GM12878 (cell line): Measurements from ENCODE around the gene CCDC8. TPM values are rescaled to one million over a fixed set of nuclear protein-coding genes. Genes with fewer than 3 reads are reported as not detected.

Experiments used
- ATAC-seq: fragments of 200-7000 bp; cut with Tn5 transposase; 3 replicates; pipeline ENCODE4 v1.9.1; 2020; ENCODE audit warnings: mild to moderate bottlenecking, moderate library complexity
- BruUV-seq: library from RNA; stranded (reverse); fragments of 400-500 nt; replicated peaks from 2 replicates; lab custom pipeline; 2021; lab: Mats Ljungman, UMichigan
- CTCF ChIA-PET: fragments of 300-600 bp; sonication (Branson Sonifier 250); formaldehyde crosslinking; extraction: SDS; loops from one replicate; lab custom pipeline; 2021; ENCODE audit warnings: inconsistent platforms; lab: Yijun Ruan, JAX
- POLR2A ChIA-PET: fragments of 350-600 bp; formaldehyde crosslinking; extraction: SDS; loops from one replicate; lab custom pipeline; 2021; ENCODE audit warnings: inconsistent platforms; lab: Charles Lee
- RAD21 ChIA-PET: fragments of 300-600 bp; sonication (Branson Sonifier 250); formaldehyde crosslinking; loops from one replicate; lab custom pipeline; 2023; ENCODE audit warnings: antibody characterized with exemption; ENCODE audit not compliant: unreplicated experiment; lab: Charles Lee
- SMC1A ChIA-PET: fragments of 300-600 bp; sonication (Branson Sonifier 250); formaldehyde crosslinking; loops from one replicate; lab custom pipeline; 2023; ENCODE audit not compliant: unreplicated experiment, uncharacterized antibody; lab: Charles Lee
- DNase-seq: peaks from one replicate; pipeline ENCODE4 v3.0.0-alpha.2; 2011; ENCODE audit warnings: low read depth, low spot score
- FAIRE-seq: peaks from 3 replicates; lab custom pipeline; 2011; peaks lifted over from hg19 to GRCh38; lab: Jason Lieb, UNC
- H2AFZ ChIP-seq: 2 replicates; pipeline ENCODE4 v1.6.0; 2011; ENCODE audit warnings: low read depth, low read length, control low read depth; ENCODE audit not compliant: control insufficient read depth
- H3K27ac ChIP-seq: 2 replicates; pipeline ENCODE4 v1.5.1; 2011; ENCODE audit warnings: control low read depth; ENCODE audit not compliant: control insufficient read depth, insufficient read depth
- H3K27me3 ChIP-seq, 2 experiments: replicated peaks in 1 of 2; 2 replicates each; pipeline versions ENCODE4 v1.6.0 to v1.6.1; 2011; ENCODE audit warnings: low read length in 1 of 2; ENCODE audit not compliant: control insufficient read depth in 2 of 2, insufficient read depth in 2 of 2
- H3K36me3 ChIP-seq, 2 experiments: 2 replicates each; pipeline ENCODE4 v1.5.1; 2011; ENCODE audit warnings: low read length in 1 of 2; ENCODE audit not compliant: control insufficient read depth in 2 of 2, insufficient read depth in 2 of 2
- H3K4me1 ChIP-seq: 2 replicates; pipeline ENCODE4 v1.6.1; 2011; ENCODE audit warnings: mild to moderate bottlenecking, low read length, moderate library complexity, mixed read lengths; ENCODE audit not compliant: control insufficient read depth, insufficient read depth
- H3K4me2 ChIP-seq: 2 replicates; pipeline ENCODE4 v1.6.0; 2011; ENCODE audit warnings: control low read depth; ENCODE audit not compliant: control insufficient read depth, insufficient read depth
- H3K4me3 ChIP-seq: fragments of 200-600 bp; sonication (generic); 2 replicates; pipeline ENCODE4 v1.5.1; 2016
- H3K79me2 ChIP-seq: 2 replicates; pipeline ENCODE4 v1.6.0; 2011; ENCODE audit warnings: low read length; ENCODE audit not compliant: control insufficient read depth, insufficient read depth
- H3K9ac ChIP-seq: 2 replicates; pipeline ENCODE4 v1.8.0; 2011; ENCODE audit warnings: low read length, control low read depth, mixed read lengths; ENCODE audit not compliant: control insufficient read depth, insufficient read depth
- H3K9me3 ChIP-seq: replicated peaks from 3 replicates; pipeline ENCODE4 v1.5.1; 2011; ENCODE audit warnings: mild to moderate bottlenecking, low read length; ENCODE audit not compliant: control insufficient read depth, insufficient read depth
- H4K20me1 ChIP-seq: 2 replicates; pipeline ENCODE4 v1.6.0; 2011; ENCODE audit not compliant: control insufficient read depth, insufficient read depth
- NFIC ChIP-seq: IDR thresholded peaks from 2 replicates; pipeline ENCODE4 v1.6.1; 2012; ENCODE audit warnings: low read depth, mild to moderate bottlenecking, inconsistent platforms, low read length, moderate library complexity
- RBBP5 ChIP-seq: fragments of 200-600 bp; sonication (generic); conservative IDR thresholded peaks from 2 replicates; pipeline ENCODE4 v1.6.1; 2016
- TBL1XR1 ChIP-seq: IDR thresholded peaks from 2 replicates; pipeline ENCODE4 v1.6.1; 2012; ENCODE audit warnings: low read depth, low read length, improper control_type of control experiment
- WGBS: methylation state at CpG from one replicate; pipeline ENCODE4 v1.1.6; 2016; ENCODE audit warnings: low lambda C conversion rate; ENCODE audit not compliant: insufficient replicate concordance, insufficient coverage; ENCODE audit errors: missing lambda C conversion rate; 5-methylcytosine and 5-hydroxymethylcytosine counted together
- in situ Hi-C: fragments of 300-500 bp; cut with MboI; formaldehyde crosslinking; loops from 9 replicates; pipeline ENCODE4 v1.14.3; 2018; ENCODE audit warnings: mixed read lengths
- intact Hi-C: fragments of 100-400 bp; cut with micrococcal nuclease; formaldehyde crosslinking; loops from one replicate; pipeline ENCODE4 v1.14.2; 2022; ENCODE audit not compliant: unreplicated experiment
- polyA plus RNA-seq, 11 experiments: library from polyadenylated mRNA; depleted of rRNA in 4 of 11; unstranded in 6 of 11; stranded (reverse) in 5 of 11; fragments of >200 nt; fragmentation: Nextera tagmentation in 4 of 11; fragmentation: Illumina TruSeq in 1 of 11; extraction: Ambion mirVana in 4 of 11; extraction: Trizol in 1 of 11; gene quantifications; 1 replicate in 1 of 11; 2 replicates in 10 of 11; pipeline versions ENCODE4 v1.2.1 to v1.2.3, GENCODE V29; 2011 to 2016; ENCODE audit warnings: inconsistent platforms in 2 of 11, missing spikeins in 2 of 11, low read depth in 1 of 11
- total RNA-seq, 4 experiments: library from RNA; depleted of rRNA in 3 of 4; stranded (reverse); fragments of >200 nt in 3 of 4; fragmentation: Illumina TruSeq in 1 of 4; extraction: Trizol in 1 of 4; gene quantifications; 2 replicates each; pipeline versions ENCODE4 v1.2.1 to v1.2.3, GENCODE V29; 2013 to 2021
- TF ChIP-seq, protein P1 (sequence below): fragments of 450-650 bp; IDR thresholded peaks from 2 replicates; pipeline ENCODE4 v1.6.1; 2018; ENCODE audit warnings: mild to moderate bottlenecking, low read depth, moderate library complexity; ENCODE audit not compliant: partially characterized antibody
- TF ChIP-seq, protein P2 (sequence below): fragments of 450-650 bp; IDR thresholded peaks from 2 replicates; pipeline ENCODE4 v1.6.1; 2017; ENCODE audit warnings: low read depth, mild to moderate bottlenecking, moderate library complexity

The CCDC8 gene
- total and polyA plus RNA-seq, 10 of the 15 experiments (the other 5 are each of a cell fraction or from before 2014, with no cell fraction given): under 0.01 to 0.15 (median 0.05) TPM; not detected in 5

DNA sequence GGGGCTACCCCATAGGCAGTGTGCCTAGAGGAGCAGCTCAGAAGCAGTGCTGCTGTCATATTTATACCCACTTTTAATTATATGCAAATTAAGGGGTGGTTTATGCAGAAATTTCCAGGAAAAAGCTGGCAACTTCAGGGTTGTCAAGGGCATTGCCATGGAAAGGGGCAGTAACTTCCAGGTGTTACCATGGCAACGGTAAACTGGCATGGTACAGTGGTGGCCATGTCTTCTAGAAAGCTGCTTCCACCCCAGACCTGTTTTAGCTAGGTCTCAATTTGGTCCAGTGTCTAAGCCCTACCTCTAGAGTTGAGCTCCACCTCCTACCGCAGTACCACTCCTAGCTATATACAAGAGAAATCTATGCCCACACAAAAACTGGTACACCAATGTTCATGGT is 46.7 kb upstream of the CCDC8 start:
- intact Hi-C loops: no loop called here

More for the DNA sequence above, 46.7 kb upstream of the CCDC8 start:
- CTCF ChIA-PET: no interaction called here
- no peak for DNase-seq
- Histone ChIP-seq H3K36me3 (no peaks in the 10 kb centered on the region), H3K27me3 (no peaks in the 10 kb centered on the region; a peak in 1 of 4 replicates), H3K79me2 (no peaks in the 10 kb centered on the region), H2AFZ (no peak overlapping the region), H3K4me3 (no peak overlapping the region), H3K4me2 (no peak overlapping the region), H3K9me3 (no peaks in the 10 kb centered on the region), H3K9ac (no peak overlapping the region), H3K4me1 (no peaks in the 10 kb centered on the region), H4K20me1 (no peaks in the 10 kb centered on the region), H3K27ac (no peak overlapping the region)
- WGBS: 50% methylated on average over 2 of the region's 2 CpGs
- no peak for ATAC-seq
- POLR2A ChIA-PET: no interaction called here
- RAD21 ChIA-PET: no interaction called here
- TF ChIP-seq TBL1XR1: no peak
- no peak for TF ChIP-seq NFIC
- TF ChIP-seq, protein P1, sequence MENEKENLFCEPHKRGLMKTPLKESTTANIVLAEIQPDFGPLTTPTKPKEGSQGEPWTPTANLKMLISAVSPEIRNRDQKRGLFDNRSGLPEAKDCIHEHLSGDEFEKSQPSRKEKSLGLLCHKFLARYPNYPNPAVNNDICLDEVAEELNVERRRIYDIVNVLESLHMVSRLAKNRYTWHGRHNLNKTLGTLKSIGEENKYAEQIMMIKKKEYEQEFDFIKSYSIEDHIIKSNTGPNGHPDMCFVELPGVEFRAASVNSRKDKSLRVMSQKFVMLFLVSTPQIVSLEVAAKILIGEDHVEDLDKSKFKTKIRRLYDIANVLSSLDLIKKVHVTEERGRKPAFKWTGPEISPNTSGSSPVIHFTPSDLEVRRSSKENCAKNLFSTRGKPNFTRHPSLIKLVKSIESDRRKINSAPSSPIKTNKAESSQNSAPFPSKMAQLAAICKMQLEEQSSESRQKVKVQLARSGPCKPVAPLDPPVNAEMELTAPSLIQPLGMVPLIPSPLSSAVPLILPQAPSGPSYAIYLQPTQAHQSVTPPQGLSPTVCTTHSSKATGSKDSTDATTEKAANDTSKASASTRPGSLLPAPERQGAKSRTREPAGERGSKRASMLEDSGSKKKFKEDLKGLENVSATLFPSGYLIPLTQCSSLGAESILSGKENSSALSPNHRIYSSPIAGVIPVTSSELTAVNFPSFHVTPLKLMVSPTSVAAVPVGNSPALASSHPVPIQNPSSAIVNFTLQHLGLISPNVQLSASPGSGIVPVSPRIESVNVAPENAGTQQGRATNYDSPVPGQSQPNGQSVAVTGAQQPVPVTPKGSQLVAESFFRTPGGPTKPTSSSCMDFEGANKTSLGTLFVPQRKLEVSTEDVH: no peak
- no peak for TF ChIP-seq RBBP5
- TF ChIP-seq, protein P2, sequence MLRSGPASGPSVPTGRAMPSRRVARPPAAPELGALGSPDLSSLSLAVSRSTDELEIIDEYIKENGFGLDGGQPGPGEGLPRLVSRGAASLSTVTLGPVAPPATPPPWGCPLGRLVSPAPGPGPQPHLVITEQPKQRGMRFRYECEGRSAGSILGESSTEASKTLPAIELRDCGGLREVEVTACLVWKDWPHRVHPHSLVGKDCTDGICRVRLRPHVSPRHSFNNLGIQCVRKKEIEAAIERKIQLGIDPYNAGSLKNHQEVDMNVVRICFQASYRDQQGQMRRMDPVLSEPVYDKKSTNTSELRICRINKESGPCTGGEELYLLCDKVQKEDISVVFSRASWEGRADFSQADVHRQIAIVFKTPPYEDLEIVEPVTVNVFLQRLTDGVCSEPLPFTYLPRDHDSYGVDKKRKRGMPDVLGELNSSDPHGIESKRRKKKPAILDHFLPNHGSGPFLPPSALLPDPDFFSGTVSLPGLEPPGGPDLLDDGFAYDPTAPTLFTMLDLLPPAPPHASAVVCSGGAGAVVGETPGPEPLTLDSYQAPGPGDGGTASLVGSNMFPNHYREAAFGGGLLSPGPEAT: no peak
- FAIRE-seq: no peak
- SMC1A ChIA-PET: interaction anchor here (1.1 to 1.6 kb wide), 2 partner anchors 9 to 82 kb away, joined by 3 to 4 read pairs; no protein-coding TSS in a partner anchor
- in situ Hi-C loops: no loop called here
- BruUV-seq: no TSS peak
